Esophagus squamous epithelium (tissue), 5 donors: ENCODE results near the gene ITGB6. TPM values are rescaled to one million over a fixed set of nuclear protein-coding genes. Genes with fewer than 3 reads are reported as not detected.

Experiments
- DNase-seq: peaks from one replicate; lab custom pipeline; 2025; lab: John Stamatoyannopoulos, UW
- H3K27ac ChIP-seq, 4 donors: fragments of 200-600 bp; sonication (generic); one replicate each; pipeline ENCODE4 v1.5.1; 2016 to 2019; ENCODE audit warnings: mild to moderate bottlenecking in 1 of 4
- H3K27me3 ChIP-seq, 4 donors: fragments of 200-600 bp; sonication (generic); 1 replicate in 3 of 4; 2 replicates in 1 of 4; pipeline versions ENCODE4 v1.5.1 to v1.6.0; 2017 to 2021; ENCODE audit warnings: antibody characterized with exemption in 1 of 4
- H3K36me3 ChIP-seq, 3 donors: fragments of 200-600 bp; sonication (generic); one replicate each; pipeline ENCODE4 v1.5.1; 2016 to 2019
- H3K4me1 ChIP-seq, 3 donors: fragments of 200-600 bp; sonication (generic); one replicate each; pipeline ENCODE4 v1.5.1; 2017 to 2019
- H3K4me3 ChIP-seq, 4 donors: fragments of 200-600 bp; sonication (generic); 1 replicate in 3 of 4; 2 replicates in 1 of 4; pipeline ENCODE4 v1.5.1; 2016 to 2019; ENCODE audit warnings: mild to moderate bottlenecking in 2 of 4, moderate library complexity in 1 of 4
- H3K9me3 ChIP-seq, 3 donors: fragments of 200-600 bp; sonication (generic); one replicate each; pipeline ENCODE4 v1.5.1; 2016 to 2019
- CTCF ChIP-seq, 6 experiments: fragments of 450-650 bp in 4 of 6; fragments of 200-600 bp in 2 of 6; sonication (generic) in 2 of 6; IDR thresholded peaks; one replicate each; pipeline ENCODE4 v1.5.1; 2016 to 2019; ENCODE audit warnings: antibody characterized with exemption in 6 of 6, mild to moderate bottlenecking in 4 of 6, moderate library complexity in 4 of 6
- POLR2A ChIP-seq, 4 donors: fragments of 450-650 bp; IDR thresholded peaks; one replicate each; pipeline ENCODE4 v1.6.1; 2017; ENCODE audit warnings: antibody characterized with exemption in 4 of 4, mild to moderate bottlenecking in 4 of 4, moderate library complexity in 3 of 4
- WGBS, 2 donors: methylation state at CpG; one replicate each; pipeline ENCODE4 v1.1.5; 2018; 5-methylcytosine and 5-hydroxymethylcytosine counted together
- intact Hi-C: fragments of 100-400 bp; cut with DNase I; formaldehyde crosslinking; loops from one replicate; pipeline ENCODE4 v1.15.0; 2022
- total RNA-seq, 4 donors: library from RNA; depleted of rRNA; stranded (reverse); fragments of >200 nt; gene quantifications; one replicate each; pipeline ENCODE4 v1.1.0, GENCODE V29; 2016
- donor health status: DM: yes; HTN: yes; CAD: no.

ITGB6 gene
- total RNA-seq, 4 donors from 2014 or later = 25.3 to 42.2 (median 33.6) TPM

DNA sequence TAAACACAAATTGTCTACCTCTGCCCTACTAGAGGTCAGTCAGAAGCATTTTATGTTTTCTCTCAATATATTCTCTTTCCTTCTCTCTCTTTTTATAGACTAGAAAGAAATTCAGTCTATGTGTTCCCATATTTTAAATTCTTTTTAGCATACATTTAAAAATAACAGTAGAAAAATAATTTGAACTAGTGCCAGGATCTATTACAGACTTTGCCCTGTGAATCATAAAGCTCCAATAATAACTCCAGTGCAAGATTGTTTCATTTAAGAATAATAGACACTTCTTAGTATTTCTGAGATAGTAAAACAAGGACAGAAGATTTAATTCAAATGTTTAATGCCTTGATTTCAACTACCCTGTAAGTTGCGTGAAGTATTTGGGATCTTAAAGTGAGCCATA is 60.1 kb downstream of the ITGB6 start:
- Histone ChIP-seq H3K4me1 (no peaks in the 10 kb centered on the region), H3K4me3 (no peak overlapping the region), H3K9me3 (no peaks in the 10 kb centered on the region), H3K27me3 (no peaks in the 10 kb centered on the region), H3K36me3 (peaks cover 0 to 53% (median 0%) of the 10 kb centered on the region in 3 donors), H3K27ac (no peak overlapping the region)
- WGBS, 2 donors = 79 to 90% methylated on average over 1 of the region's 1 CpG
- no peak for DNase-seq
- TF ChIP-seq POLR2A (IDR thresholded peaks at IDR 0.05) = no peak
- TF ChIP-seq CTCF (IDR thresholded peaks at IDR 0.05) = no peak
- intact Hi-C loops = no loop called here

- DNase-seq = no peak
- Histone ChIP-seq H3K36me3 (peaks cover 0 to 46% (median 0%) of the 10 kb centered on the region in 3 donors), H3K4me1 (no peaks in the 10 kb centered on the region), H3K27me3 (no peaks in the 10 kb centered on the region), H3K27ac (no peak overlapping the region), H3K9me3 (no peaks in the 10 kb centered on the region), H3K4me3 (no peak overlapping the region)
- no peak for TF ChIP-seq POLR2A (IDR thresholded peaks at IDR 0.05)
- no peak for TF ChIP-seq CTCF (IDR thresholded peaks at IDR 0.05)
- intact Hi-C loops = no loop called here
These were observed 60.7 kb downstream of the ITGB6 start for GRCh38 chr2:160139350-160139749.

- peaks cover 0 to 37% (median 0%) of the 10 kb centered on the region in 3 donors for H3K36me3 ChIP-seq
- no peak overlapping the region for H3K4me3 ChIP-seq
- DNase-seq = no peak
- H3K9me3 ChIP-seq = no peaks in the 10 kb centered on the region
- WGBS, 2 donors = 92 to 94% methylated on average over 1 of the region's 1 CpG
- intact Hi-C loops = no loop called here
- H3K4me1 ChIP-seq = no peaks in the 10 kb centered on the region
- no peak for TF ChIP-seq CTCF (IDR thresholded peaks at IDR 0.05)
- no peak for TF ChIP-seq POLR2A (IDR thresholded peaks at IDR 0.05)
- H3K27ac ChIP-seq = no peak overlapping the region
- no peaks in the 10 kb centered on the region for H3K27me3 ChIP-seq
These were observed 61.7 kb downstream of the ITGB6 start for GRCh38 chr2:160138406-160138805.

GRCh38 chr2:160137464-160137863 is 62.6 kb downstream of the ITGB6 start:
- H3K4me3 ChIP-seq = no peak overlapping the region
- DNase-seq = no peak
- H3K27ac ChIP-seq = no peak overlapping the region
- H3K9me3 ChIP-seq = no peaks in the 10 kb centered on the region
- WGBS, 2 donors = 85 to 86% methylated on average over 6 to 8 of the region's 8 CpGs
- TF ChIP-seq CTCF (IDR thresholded peaks at IDR 0.05) (no peak), POLR2A (IDR thresholded peaks at IDR 0.05) (no peak)
- intact Hi-C loops = no loop called here
- no peaks in the 10 kb centered on the region for H3K27me3 ChIP-seq
- H3K4me1 ChIP-seq = no peaks in the 10 kb centered on the region
- H3K36me3 ChIP-seq = peaks cover 0 to 29% (median 0%) of the 10 kb centered on the region in 3 donors

GRCh38 chr2:160132761-160133160 is 67.3 kb downstream of the ITGB6 start:
- no peaks in the 10 kb centered on the region for H3K9me3 ChIP-seq
- intact Hi-C loops = no loop called here
- H3K4me1 ChIP-seq = no peaks in the 10 kb centered on the region
- TF ChIP-seq POLR2A (IDR thresholded peaks at IDR 0.05) = no peak
- TF ChIP-seq CTCF (IDR thresholded peaks at IDR 0.05) = no peak
- 78 to 89% methylated on average over 3 of the region's 3 CpGs for WGBS, 2 donors
- no peak for DNase-seq
- H3K27ac ChIP-seq = no peak overlapping the region
- peaks cover 0 to 29% (median 0%) of the 10 kb centered on the region in 3 donors for H3K36me3 ChIP-seq
- no peaks in the 10 kb centered on the region for H3K27me3 ChIP-seq
- H3K4me3 ChIP-seq = no peak overlapping the region
